ENCODE results near the gene FAM107B. TPM values are rescaled to one million over a fixed set of nuclear protein-coding genes. Genes with fewer than 3 reads are reported as not detected.

Gene FAM107B
- total and polyA plus RNA-seq, 2 experiments from 2014 or later, result 85.5 to 85.9 TPM

- Histone ChIP-seq H3K27ac (peak overlapping the region; percentile 24), H3K9me2 (replicated peaks; ENCODE audit: insufficient read depth) (no peaks in the 10 kb centered on the region), H2AFZ (no peak overlapping the region), H3K27me3 (no peaks in the 10 kb centered on the region), H4K20me1 (ENCODE audit: insufficient read depth, poor library complexity, severe bottlenecking) (no peaks in the 10 kb centered on the region), H3K9me3 (ENCODE audit: low read depth) (no peaks in the 10 kb centered on the region), H3K4me1 (ENCODE audit: insufficient read depth) (peaks cover 2% of the 10 kb centered on the region), H3K79me2 (no peaks in the 10 kb centered on the region), H3K36me3 (replicated peaks; ENCODE audit: insufficient read depth, low read depth) (no peaks in the 10 kb centered on the region), H3K4me2 (no peak overlapping the region), H3K4me3 (no peak overlapping the region)
- 72% methylated on average over 7 of the region's 7 CpGs for WGBS (ENCODE audit: low lambda C conversion rate, missing lambda C conversion rate)
- TF ChIP-seq CTCF (IDR thresholded peaks at IDR 0.05; ENCODE audit: poor library complexity), result no peak
- TF ChIP-seq EZH2phosphoT487 (IDR thresholded peaks at IDR 0.05; ENCODE audit: low read depth, severe bottlenecking, unreplicated experiment), result no peak
- no peak for DNase-seq (ENCODE audit: low spot score)
Observed at GRCh38 chr10:14658331-14659127, 116.2 kb downstream of the FAM107B start.

- Histone ChIP-seq H3K4me1 (ENCODE audit: insufficient read depth) (peaks cover 15% of the 10 kb centered on the region), H3K9me2 (replicated peaks; ENCODE audit: insufficient read depth) (no peaks in the 10 kb centered on the region), H3K27ac (no peak overlapping the region), H3K27me3 (no peaks in the 10 kb centered on the region), H3K4me2 (no peak overlapping the region), H2AFZ (no peak overlapping the region), H3K79me2 (no peaks in the 10 kb centered on the region), H3K9me3 (ENCODE audit: low read depth) (no peaks in the 10 kb centered on the region), H3K36me3 (replicated peaks; ENCODE audit: insufficient read depth, low read depth) (no peaks in the 10 kb centered on the region), H3K4me3 (no peak overlapping the region), H4K20me1 (ENCODE audit: insufficient read depth, poor library complexity, severe bottlenecking) (no peaks in the 10 kb centered on the region)
- TF ChIP-seq EZH2 (IDR thresholded peaks at IDR 0.05; ENCODE audit: borderline replicate concordance), result no peak
- no peak for TF ChIP-seq CTCF (IDR thresholded peaks at IDR 0.05; ENCODE audit: poor library complexity)
- TF ChIP-seq EZH2phosphoT487 (IDR thresholded peaks at IDR 0.05; ENCODE audit: low read depth, severe bottlenecking, unreplicated experiment), result no peak
- 84% methylated on average over 7 of the region's 7 CpGs for whole genome bisulfite sequencing (ENCODE audit: low lambda C conversion rate, missing lambda C conversion rate)
- DNase-seq (ENCODE audit: low spot score), result no peak
Observed at GRCh38 chr10:14656052-14656730, 118.5 kb downstream of the FAM107B start.

GRCh38 chr10:14654821-14655382 is 119.8 kb downstream of the FAM107B start:
- DNase-seq (ENCODE audit: low spot score), result no peak
- TF ChIP-seq EZH2 (IDR thresholded peaks at IDR 0.05; ENCODE audit: borderline replicate concordance), result no peak
- no peak for TF ChIP-seq EZH2phosphoT487 (IDR thresholded peaks at IDR 0.05; ENCODE audit: low read depth, severe bottlenecking, unreplicated experiment)
- TF ChIP-seq CTCF (IDR thresholded peaks at IDR 0.05; ENCODE audit: poor library complexity), result no peak
- no peak overlapping the region for H2AFZ ChIP-seq
- H4K20me1 ChIP-seq (ENCODE audit: insufficient read depth, poor library complexity, severe bottlenecking), result no peaks in the 10 kb centered on the region
- H3K36me3 ChIP-seq (replicated peaks; ENCODE audit: insufficient read depth, low read depth), result no peaks in the 10 kb centered on the region
- H3K4me3 ChIP-seq, result no peak overlapping the region
- 77% methylated on average over 3 of the region's 3 CpGs for WGBS (ENCODE audit: low lambda C conversion rate, missing lambda C conversion rate)
- H3K9me2 ChIP-seq (replicated peaks; ENCODE audit: insufficient read depth), result no peaks in the 10 kb centered on the region
- H3K79me2 ChIP-seq, result no peaks in the 10 kb centered on the region
- H3K4me2 ChIP-seq, result no peak overlapping the region
- H3K4me1 ChIP-seq (ENCODE audit: insufficient read depth), result peaks cover 15% of the 10 kb centered on the region
- no peaks in the 10 kb centered on the region for H3K27me3 ChIP-seq
- H3K9me3 ChIP-seq (ENCODE audit: low read depth), result no peaks in the 10 kb centered on the region
- H3K27ac ChIP-seq, result peak overlapping the region; percentile 45

All from hepatocyte (in vitro differentiated cells).